GM21526 (cell line): ENCODE measurements around the gene AARS2.
"Not testable (repeated sequence)": the region's sequence is repeated elsewhere in the genome, so short reads cannot be mapped to it uniquely, and the experiment has no call there.

ENCODE experiments used
- ATAC-seq: cut with Tn5 transposase; IDR thresholded peaks from one replicate; pipeline ENCODE4 v1.9.1; 2021; ENCODE audit warnings: moderate library complexity; ENCODE audit not compliant: unreplicated experiment, low FRiP score

Gene AARS2

DNA sequence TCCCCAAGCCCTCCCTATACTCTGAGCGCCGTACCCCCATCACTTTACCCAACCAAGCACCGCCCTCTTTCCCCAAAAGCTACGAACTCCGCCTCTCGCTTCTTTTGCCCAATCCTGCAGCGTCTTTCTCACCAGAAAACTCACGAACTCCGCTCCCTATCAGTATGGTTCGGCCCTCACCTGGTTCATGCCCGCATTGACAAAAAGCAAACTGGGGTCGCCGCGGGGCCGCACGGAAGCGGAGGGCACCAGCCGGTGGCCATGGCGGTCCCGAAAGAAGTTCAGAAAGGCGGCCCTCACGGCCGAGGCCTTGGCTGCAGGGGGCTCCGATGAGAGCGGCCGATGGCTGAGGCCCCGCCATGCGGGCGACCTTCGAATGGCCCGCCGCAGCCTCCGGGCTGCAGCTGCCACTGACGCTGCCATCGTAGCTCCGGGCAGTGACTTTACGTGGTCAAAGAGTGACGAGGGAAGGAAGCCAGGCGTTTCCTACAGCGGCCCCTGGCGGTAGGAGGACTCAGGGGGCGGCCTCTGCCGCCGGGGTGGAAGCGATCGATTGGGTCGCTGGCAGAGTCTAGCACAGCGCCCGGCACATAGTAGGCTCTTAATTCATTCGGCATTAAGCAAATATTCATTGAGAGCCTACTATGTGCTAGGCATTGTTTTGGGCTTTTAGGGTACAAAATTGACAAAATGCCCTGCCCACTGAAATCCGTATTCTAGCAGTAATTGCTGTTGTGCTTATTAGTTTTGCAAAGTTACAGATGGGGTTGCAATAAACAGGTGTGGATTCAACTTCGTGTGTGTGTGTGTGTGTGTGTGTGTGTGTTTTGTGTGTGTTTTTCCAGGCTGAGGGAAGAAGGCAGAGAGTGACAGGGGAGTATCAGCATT, at the start of gene AARS2:
Gene AARS2, minus strand, starts transcription at position 447 of the 888 bp plus-strand sequence. Its CDS starts 24 bp downstream, at position 423.
- ATAC-seq = peak; percentile 87

GRCh38 chr6:44361947-44362346, 48.8 kb upstream of the AARS2 start:
- no peak for ATAC-seq

DNA sequence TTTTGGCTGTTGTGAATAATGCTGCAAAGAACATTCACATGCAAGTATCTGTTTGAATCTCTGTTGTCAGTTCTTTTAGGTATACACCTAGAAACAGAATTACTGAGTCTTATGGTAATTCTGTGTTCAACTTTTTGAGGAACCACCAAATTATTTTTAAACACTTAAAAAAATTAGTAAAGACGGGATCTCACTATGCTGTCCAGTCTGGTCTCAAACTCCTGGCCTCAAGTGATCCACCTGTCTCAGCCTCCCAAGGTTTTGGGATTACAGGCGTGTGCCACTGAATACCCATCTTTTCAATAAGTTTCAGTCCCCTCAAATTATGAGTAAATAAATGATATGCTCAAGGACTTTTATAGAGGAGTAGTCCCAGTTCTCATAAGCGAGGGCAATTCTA, 46.8 kb upstream of the AARS2 start:
- no peak for ATAC-seq

GRCh38 chr6:44356487-44356886, 43.3 kb upstream of the AARS2 start:
- ATAC-seq = no peak

GRCh38 chr6:44355640-44356039, 42.5 kb upstream of the AARS2 start:
- no peak for ATAC-seq

GRCh38 chr6:44353336-44353735, 40.2 kb upstream of the AARS2 start:
- no peak for ATAC-seq

GRCh38 chr6:44352259-44352658, 39.1 kb upstream of the AARS2 start:
- no peak for ATAC-seq

DNA sequence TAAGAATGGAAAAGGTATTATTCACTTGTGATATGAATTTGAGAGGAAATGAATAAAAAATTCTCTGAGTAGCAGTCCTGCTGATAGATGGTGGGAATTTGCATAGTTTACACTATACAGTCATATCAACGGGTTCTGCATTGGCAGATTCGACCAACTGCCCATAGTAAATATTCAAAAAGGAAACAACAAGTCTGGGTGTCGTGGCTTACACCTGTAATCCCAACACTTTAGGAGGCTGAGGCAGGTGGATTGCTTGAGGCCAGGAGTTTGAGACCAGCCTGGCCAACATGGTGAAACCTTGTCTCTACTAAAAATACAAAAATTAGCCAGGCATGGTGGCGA, 37.5 kb upstream of the AARS2 start:
- not testable (repeated sequence) for ATAC-seq

DNA sequence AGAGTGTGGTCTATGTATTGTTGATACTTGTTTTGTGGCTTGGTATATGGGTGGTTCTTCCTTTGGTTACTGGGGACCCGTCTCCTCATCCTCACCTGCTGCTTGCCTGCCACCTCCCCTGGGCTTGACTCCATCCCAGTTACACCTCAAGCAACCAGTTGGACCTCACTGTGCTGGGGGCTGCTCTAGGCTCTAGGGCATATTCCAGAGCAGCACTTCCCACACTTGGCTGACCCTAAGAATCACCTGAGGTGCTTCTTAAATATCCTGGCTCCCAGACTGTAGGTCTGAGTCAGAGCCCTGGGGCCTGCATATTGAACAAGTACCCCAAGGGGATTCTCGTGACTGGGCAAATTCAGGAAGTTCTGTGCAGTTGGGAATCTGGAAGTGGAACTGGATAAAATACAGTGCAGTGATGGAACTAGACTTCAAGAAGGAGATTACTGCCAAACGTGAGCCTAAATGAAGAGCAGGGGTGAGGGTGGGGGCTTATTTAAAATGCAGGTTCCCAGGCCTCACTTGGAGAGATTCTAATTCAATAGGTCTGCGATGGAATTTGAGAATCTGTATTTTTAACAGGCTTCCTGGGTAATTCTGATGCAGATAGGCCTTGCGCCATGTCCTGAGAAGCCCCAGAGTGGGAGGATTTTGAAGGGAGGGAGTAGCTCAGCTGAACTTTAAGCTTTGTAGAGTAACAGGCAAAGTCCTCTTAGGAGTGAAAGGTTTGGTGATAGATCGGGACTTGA, 36.9 kb upstream of the AARS2 start:
- no peak for ATAC-seq

GRCh38 chr6:44346818-44347217, 33.7 kb upstream of the AARS2 start:
- not testable (repeated sequence) for ATAC-seq

DNA sequence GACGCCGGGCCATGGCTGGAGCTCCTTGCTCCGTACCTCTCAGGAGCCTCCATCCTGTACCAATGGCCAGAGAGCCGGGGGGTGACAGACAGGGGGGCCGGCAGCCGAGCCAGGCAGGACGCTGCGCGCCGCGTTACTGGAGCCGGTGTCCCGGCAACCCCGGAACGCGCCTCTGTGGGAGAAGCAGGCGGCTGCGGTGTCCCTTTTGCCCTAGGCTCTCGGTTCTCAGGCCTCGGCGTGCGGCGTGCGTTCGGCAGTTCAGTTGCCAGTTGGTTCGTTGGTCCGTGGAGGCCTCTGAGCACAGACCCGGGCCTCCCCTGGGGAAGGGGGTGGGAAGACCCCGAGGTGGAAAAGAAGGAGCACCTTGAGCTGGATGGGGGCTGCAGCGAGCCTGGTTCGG, 29.3 kb upstream of the AARS2 start, which contains the start of gene SPATS1:
Gene SPATS1, plus strand, starts transcription at position 162 of the 400 bp plus-strand sequence. CDS start 446 bp downstream, outside the sequence.
- ATAC-seq = no peak

- no peak for ATAC-seq
These were observed 28.9 kb upstream of the AARS2 start for GRCh38 chr6:44342052-44342451.

DNA sequence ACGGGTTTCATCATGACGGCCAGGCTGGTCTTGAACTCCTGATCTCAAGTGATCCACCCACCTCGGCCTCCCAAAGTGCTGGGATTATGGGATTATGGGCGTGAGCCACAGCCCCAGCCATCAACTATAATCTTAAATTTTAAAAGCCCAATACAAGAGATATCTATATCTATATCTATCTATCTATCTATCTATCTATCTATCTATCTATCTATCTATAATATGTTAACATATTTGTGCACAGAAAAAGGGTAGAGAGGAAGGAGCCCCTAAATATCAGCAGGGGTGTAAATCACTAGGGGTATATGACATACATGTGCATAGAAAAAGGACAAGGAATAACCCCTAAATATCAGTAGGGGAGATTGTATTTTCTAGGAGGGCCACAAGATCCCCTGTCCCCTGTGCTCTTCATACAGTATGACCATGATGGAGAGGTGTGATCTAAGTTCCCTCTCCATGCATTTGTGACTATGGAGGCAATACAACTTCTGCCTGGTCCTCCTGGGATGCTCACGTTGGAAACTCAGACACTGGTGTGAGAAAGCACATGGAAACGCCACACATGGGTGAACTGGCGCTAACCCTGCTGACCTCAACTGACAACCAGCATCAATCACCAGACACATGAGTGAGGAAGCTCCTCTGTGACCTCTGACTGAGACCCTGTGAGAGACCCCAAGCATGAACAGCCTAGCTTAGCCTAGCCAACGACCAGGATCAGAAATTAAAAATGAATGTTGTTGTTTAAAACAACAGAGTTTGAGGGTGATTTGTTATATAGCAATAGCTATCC, 28.1 kb upstream of the AARS2 start:
- no peak for ATAC-seq

GRCh38 chr6:44339763-44340625, 26.8 kb upstream of the AARS2 start:
- ATAC-seq = no peak

GRCh38 chr6:44339301-44339700, 26.2 kb upstream of the AARS2 start:
- no peak for ATAC-seq

GRCh38 chr6:44338228-44339122, 25.3 kb upstream of the AARS2 start:
- no peak for ATAC-seq

- no peak for ATAC-seq
These were observed 22.5 kb upstream of the AARS2 start for GRCh38 chr6:44335631-44336030.

- ATAC-seq = no peak
These were observed 20.8 kb upstream of the AARS2 start for GRCh38 chr6:44333942-44334341.
